Central memory CD4-positive, alpha-beta T cell (primary cell): Measurements from ENCODE around the gene GGTA1.
"Not testable (repeated sequence)": the region's sequence is repeated elsewhere in the genome, so short reads cannot be mapped to it uniquely, and the experiment has no call there.

Experiments
- DNase-seq: peaks from one replicate; pipeline ENCODE4 v3.0.0; 2022
- total RNA-seq, 3 experiments: gene quantifications; one replicate each; lab custom pipeline; 2026; lab: John Stamatoyannopoulos, UW

The GGTA1 gene
- 0 to 0.19 (median 0) reads per million in 3 experiments for total RNA-seq

DNA sequence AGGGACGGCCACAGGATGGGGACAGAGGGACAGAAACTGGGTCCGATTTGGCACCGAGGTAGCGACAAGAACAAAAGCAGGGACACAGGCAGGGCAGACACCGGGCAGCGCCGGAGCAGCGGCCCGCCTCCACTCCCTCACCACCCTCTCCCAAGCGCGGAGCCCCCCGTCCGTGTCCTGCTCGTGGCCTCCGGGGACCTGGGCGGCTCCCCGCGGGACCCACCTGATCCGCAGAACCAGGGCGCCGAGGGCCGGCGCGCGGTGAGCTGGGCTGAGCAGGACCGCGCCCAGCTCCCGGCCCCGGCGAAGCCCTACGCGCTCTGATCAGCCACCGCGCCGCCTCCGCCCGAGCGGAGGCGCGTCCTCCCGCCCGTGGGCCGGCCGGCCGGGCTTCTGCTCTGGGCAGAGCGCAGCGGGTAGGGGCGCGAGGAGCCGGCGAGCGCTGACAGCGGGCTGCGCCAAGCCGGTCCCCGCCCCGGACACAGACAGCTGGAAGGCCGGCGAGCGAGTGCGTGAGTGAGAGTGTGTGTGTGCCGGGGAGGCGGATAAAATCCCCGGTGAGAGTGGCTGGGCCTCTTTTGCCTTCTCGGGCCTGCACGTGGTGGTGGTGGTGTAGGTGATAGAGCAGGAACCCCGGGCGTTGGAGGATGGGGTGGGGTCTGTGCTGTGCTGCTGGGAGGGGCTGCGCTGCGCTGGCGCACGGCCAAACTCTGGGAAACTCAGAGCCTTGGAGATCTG is at the start of gene GGTA1:
Gene GGTA1, minus strand, starts transcription at position 418 of the 738 bp plus-strand sequence. CDS start 31,922 bp downstream, outside the sequence.
- DNase-seq, result no peak

DNA sequence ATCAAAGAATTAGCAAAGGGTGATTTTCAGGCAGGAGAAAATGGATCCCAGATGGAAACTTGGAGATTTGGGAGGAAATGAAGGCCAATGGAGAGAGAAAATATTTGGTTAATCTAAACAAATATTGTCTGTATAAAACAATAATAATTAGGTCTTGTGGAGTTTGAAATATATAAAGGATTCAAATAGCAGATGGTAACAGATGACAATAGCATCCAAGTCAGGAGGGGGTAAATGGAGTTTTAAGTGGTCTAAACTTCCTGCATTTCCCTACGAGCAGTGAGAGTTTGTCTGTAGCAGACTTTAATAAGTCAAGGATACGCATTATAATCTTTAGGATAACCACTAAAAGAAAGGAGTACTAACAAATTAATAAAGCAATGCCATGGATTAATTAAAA is 49.0 kb upstream of the GGTA1 start:
- no peak for DNase-seq

- peak; percentile 15 for DNase-seq
Observed at GRCh38 chr9:121545875-121546423, 46.3 kb upstream of the GGTA1 start.

GRCh38 chr9:121545150-121545874 is 45.7 kb upstream of the GGTA1 start:
- no peak for DNase-seq

DNA sequence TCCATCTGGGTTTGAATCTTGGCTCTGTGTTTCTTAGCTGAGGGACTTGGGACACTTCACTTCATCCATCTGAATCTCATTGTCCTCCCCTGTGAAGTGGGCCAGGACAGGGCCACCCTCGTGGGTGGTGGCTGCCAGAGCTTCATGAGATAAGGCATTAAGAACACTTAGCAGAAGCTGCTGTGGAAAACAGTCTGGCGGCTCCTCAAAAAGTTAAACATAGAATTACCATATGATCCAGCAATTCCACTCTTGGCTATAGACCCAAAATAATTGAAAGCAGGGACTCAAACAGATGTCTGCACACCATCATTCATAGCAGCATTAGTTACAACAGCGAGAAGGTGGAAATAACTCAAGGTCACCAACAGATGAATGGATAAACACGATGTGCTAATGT is 42.4 kb upstream of the GGTA1 start:
- no peak for DNase-seq

DNA sequence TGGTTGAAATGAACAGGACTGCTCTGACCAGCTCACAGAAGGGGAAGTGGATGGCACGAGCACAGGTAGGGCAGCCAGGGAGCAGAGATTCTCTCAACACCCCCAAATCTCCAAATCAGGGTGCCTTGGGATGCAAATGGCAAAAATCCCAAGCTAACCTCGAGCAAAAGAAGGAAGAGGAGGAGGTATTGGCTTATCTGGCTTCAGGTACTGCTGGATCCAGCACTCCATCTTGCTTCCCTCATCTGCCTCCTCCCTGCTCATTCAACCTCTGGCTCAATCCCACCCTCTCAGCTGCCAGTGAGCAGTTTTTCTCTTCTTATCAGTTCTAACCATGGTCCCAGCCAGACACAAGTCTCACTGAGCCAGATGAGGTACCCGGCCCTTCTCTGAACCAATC is 41.6 kb upstream of the GGTA1 start:
- no peak for DNase-seq

DNA sequence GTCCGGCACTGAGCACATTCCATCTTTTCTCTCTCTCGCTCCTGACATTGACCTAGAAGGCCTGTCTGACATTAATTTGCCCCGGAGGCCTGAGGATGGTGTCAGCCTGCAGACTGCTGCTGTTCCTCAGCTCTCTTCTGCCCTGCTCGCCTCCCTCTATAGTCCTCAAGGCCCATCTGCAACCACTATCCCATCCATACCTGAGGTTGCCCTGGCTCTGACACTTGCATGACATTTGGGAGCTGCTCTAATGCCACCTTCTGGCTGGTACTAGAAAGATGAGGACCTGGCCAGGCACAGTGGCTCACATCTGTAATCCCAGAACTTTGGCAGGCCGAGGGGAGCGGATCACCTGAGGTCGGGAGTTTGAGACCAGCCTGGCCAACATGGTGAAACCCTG is 38.6 kb upstream of the GGTA1 start:
- no peak for DNase-seq

DNA sequence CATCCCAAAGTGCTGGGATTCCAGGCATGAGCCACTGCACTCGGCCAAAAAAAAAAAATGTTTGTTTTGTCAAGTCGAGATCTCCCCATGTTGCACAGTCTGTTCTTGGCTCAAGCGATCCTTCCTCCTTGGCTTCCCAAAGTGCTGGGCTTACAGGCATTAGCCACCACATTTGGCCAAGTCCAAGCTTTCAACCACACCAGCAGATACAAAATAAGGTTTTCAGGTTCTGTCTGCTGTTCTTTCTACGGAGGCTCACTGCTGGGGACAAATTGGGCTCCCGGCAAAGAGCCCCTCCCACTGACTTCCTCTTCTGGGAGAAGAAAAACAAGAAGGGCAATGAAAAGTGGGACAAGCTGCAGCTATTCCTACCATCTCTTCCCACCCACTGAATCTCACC is 37.6 kb upstream of the GGTA1 start:
- no peak for DNase-seq

- DNase-seq, result no peak
Observed at GRCh38 chr9:121532881-121533280, 33.2 kb upstream of the GGTA1 start.

- DNase-seq, result no peak
Observed at GRCh38 chr9:121529237-121529987, 29.8 kb upstream of the GGTA1 start.

DNA sequence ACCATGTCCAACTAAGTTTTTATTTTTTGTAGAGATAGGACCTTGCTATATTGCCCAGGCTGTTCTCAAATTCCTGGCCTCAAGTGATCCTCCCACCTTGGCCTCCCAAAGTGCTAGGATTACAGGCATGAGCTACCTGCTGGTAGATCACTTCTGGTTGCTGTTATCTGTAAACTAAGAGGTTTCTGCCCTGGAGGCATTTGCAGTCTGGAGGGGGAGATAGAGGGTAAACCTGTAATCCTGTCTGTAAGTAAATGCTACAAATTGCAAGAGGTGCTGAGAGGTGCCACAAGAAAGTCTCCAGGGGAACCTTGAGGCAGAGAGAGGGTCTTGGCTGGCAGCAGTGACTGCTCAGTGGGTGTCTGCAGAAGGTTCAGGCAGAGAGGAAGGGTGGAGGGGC is 29.0 kb upstream of the GGTA1 start:
- DNase-seq, result no peak

DNA sequence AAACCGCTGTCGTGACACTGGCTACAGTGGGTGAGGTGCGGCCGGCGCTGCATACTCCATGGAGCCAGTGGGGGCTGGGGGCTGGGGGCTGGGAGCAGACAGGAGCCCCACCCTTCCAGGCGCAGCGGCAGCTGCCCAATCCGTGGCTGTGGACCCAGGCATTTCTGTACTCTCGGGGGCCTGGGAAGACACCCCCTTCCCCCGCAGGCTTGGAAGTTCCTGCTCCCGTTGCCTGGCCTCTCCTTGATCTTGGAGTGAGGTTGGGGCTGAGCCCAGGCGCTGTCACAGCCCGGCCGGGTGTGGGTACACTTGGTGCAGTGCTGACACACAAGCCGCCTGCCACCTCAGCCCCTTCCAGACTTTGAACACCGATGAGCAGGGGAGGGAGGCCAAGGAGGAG is 27.7 kb upstream of the GGTA1 start:
- no peak for DNase-seq

DNA sequence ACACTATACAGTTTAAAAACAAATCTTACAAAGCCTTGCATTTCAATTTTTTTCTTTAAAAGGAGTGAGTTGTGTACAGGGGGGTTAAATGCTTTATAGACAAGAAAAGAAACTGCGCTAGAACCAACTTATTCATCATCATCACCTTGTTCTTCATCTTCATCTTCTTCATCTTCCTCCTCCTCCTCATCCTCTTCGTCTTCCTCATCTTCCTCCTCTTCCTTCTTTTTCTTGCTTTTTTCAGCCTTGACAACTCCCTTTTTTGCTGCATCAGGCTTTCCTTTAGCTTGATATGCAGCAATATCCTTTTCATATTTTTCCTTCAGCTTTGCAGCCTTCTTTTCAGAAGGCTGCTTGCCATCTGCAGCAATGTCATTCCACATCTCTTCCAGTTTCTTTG is 20.0 kb upstream of the GGTA1 start:
- not testable (repeated sequence) for DNase-seq

GRCh38 chr9:121518634-121519033 is 19.0 kb upstream of the GGTA1 start:
- DNase-seq, result no peak

DNA sequence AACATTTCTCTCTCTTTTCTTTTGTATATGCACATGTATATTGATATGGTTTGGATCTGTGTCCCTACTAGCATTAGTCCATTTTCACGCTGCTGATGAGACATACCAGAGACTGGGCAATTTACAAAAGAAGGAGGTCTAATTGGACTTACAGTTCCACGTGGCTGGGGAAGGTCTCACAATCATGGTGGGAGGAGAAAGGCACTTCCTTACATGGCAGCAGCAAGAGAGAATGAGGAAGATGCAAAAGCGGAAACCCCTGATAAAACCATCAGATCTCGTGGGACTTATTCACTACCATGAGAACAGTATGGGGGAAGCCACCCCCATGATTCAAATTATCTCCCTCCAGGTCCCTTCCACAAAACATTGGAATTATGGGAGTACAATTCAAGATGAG is 13.5 kb upstream of the GGTA1 start:
- DNase-seq, result not testable (repeated sequence)

DNA sequence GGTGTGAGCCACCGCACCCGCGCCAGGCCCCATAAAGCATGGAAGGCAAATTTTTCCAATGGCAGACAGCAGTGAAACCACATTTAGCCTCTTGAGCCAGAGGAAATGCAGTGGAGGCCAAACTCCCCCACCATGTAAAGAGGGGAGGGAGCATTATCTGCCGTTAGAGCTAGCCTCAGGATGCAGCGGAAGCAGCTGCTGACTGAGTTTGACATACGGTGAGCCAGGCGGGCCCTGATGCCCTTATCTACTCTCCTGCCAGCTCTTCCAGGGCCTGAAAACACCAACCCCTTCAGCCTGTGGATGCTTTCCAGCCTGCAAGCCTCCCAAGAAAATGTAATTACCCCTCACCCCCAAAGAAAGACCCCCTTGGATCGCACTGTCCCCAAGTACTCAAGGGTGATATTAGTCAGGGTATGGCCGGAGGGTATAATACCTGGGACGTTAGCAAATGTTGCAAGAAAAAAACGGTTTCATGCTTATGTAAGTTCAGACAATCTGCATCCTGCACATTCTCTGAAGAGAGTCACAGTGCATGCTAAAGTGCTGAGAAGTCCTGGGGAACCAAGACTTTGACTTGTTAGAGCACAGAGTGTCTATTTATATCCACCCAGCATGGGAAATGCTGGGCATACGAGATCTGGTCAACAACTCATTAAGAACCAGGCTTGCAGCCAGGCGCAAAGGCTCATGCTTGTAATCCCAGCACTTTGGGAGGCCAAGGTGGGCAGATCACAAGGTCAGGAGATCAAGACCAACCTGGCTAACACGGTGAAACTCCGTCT is 11.3 kb upstream of the GGTA1 start:
- no peak for DNase-seq

GRCh38 chr9:121509180-121509579 is 9.5 kb upstream of the GGTA1 start:
- DNase-seq, result no peak

DNA sequence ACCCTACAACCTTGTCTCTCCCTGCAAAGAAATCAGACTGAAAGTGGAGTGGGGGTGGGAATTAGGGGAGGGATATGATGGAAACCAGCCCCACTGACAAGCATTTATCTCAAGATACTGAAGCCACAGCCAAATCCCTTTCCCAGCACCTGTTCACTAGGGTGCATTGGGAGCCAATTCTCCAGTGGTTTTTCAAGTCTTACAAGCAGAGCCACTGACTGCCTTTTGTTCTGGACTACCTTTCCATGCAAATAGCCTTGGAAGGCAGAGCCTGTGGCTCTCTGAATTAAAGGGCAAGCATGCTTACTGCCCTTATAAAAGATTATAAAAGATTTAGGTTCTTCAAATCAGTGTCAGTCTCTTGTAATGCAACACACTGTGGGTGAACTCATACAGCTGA is 8.8 kb upstream of the GGTA1 start:
- no peak for DNase-seq

DNA sequence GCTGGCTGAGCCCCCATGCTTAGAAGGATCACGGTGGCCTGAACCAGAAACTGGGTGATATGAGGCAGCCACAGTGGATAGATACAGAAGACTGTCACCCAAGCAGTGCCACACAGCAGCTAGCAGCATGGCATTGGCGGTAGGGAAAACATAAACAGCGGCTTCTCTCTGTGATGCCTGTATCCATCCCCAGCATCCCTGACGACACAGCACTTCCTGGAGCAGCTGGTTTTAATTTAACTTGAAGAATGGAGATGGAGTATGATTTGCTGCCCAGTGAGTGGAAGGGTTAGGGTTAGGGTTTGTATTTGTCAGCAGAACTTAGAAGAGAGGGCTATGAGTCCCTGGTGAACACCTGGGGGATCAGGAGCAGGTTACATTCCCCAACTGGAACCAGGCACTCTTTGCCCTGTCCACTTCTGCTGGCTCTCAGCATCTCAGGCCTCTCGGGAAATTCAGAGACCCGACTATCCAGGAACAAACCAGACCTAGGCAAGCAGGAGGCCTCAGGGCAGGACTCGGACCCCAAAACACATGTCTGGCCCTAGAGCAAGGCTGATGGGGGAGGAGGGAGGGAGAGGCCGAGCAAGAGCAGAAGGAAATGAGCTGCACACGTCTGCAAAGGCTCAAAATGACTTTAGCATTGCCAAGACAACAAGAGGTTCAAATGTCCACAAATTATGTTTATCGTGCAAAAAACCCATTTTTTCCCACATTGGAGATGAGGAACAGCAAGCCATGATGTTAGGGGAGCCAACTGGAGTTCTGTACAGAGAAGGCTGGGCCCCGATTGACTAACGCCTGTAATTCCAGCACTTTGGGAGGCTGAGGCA is 6.5 kb upstream of the GGTA1 start:
- no peak for DNase-seq

DNA sequence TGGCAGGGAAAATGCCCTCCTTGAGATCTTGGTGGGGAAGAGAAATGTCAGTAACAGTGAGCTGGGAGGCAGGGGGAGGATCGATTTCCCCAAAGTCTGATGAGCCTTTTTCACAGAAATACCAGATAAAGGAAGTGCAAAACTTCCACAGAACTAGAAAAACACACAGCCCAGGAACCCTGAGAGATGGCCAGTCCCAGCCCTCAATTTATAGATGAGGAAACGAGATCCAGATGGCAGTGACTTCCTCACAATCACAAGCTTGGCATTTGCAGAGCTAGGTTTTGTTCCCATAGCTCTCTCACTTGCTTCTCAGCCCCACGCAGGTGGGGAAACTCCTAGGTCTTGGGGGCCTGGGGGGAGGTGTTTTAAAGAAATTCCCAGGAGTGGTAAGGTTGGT is 3.8 kb upstream of the GGTA1 start:
- DNase-seq, result no peak

GRCh38 chr9:121500165-121500478 is 478 bp upstream of the GGTA1 start:
- no peak for DNase-seq

GRCh38 chr9:121499177-121499426 is 542 bp downstream of the GGTA1 start:
- no peak for DNase-seq
